AG08396 (cell line): ENCODE measurements around the gene COPB2.
"Not testable (repeated sequence)": the region's sequence is repeated elsewhere in the genome, so short reads cannot be mapped to it uniquely, and the experiment has no call there.

ENCODE experiments used
- DNase-seq: peaks from one replicate; pipeline ENCODE4 v3.0.0; 2012; ENCODE audit warnings: low spot score, mixed read lengths

The COPB2 gene

DNA sequence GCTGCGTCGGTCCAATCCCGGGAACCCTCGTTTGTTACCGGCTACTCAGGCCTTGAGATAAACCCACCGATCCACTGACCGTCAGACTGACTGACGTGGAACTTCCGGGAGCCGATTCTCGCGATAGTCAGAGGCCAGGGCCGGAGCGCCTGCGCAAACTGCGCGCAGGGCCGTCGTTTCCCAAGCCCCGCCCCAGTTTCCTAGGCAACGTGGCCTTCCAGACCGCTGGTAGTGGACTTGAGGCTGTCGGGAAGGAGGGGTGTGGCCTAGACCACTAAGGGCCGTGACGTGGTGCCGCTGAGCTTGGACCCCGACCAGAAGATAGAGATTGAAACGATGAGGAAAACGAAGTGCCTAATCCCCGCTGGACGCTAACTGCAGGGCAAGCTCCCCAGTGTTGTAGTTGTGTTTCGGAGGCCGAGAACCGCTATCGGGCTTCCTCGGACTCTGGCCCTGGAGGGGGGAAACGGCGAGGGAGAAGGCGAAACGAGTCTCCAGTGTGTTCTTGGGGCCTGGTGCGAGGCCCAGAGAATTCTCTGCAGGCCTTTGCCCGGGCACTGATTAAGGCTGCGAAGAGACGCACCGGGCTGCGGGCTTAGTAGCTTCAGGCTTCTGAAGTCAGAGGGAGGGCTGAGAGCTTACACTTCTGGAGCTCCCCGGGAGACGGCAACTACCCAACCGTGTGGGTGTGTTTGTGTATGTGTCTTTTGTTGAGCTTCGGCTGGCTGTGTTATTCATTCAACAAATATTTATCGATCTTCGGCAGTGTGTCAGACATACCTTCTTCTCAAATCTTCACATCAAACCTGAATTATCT is at the start of gene COPB2:
Gene COPB2, minus strand, starts transcription at position 96 of the 817 bp plus-strand sequence. CDS start 97 bp downstream, outside the sequence.
- DNase-seq: peak; percentile 97

GRCh38 chr3:139434764-139435307 is 45.4 kb upstream of the COPB2 start:
- DNase-seq: no peak

GRCh38 chr3:139434228-139434627 is 44.8 kb upstream of the COPB2 start:
- no peak for DNase-seq

DNA sequence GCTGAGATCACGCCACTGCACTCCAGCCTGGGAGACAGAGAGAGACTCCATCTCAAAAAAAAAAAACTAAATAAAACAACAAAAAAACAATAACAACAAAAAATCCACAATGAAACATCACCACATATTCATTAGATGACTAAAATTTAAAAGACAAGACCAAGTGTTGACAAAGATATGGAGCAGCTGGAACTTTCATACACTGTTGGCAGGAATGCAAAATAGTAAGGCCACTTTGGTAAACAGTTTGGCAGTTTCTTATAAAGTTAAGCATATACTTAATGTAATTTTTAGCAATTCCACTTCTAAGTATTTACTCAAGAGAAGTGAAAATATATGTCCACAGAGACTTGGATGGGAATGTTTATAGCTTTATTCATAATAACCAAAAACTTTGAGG is 43.6 kb upstream of the COPB2 start:
- no peak for DNase-seq

DNA sequence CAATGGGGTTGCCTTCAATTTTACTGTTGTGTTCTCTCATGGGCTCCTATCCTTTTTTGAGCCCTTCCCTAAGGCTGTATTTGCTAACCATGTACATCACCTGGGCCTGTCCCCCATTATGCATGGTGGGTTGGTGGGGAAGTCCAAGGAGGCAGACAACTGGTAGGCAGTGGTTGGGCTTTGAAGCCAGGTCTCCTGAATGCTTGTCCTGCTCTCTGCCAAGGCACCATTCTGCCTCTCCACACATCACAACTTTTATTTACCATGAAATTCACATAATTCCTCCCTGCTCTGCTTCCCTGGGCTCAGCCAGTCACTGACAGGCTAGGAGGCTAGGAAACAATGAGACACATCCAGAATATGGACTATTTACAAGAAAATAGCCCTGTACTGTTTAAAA is 41.0 kb upstream of the COPB2 start:
- no peak for DNase-seq

DNA sequence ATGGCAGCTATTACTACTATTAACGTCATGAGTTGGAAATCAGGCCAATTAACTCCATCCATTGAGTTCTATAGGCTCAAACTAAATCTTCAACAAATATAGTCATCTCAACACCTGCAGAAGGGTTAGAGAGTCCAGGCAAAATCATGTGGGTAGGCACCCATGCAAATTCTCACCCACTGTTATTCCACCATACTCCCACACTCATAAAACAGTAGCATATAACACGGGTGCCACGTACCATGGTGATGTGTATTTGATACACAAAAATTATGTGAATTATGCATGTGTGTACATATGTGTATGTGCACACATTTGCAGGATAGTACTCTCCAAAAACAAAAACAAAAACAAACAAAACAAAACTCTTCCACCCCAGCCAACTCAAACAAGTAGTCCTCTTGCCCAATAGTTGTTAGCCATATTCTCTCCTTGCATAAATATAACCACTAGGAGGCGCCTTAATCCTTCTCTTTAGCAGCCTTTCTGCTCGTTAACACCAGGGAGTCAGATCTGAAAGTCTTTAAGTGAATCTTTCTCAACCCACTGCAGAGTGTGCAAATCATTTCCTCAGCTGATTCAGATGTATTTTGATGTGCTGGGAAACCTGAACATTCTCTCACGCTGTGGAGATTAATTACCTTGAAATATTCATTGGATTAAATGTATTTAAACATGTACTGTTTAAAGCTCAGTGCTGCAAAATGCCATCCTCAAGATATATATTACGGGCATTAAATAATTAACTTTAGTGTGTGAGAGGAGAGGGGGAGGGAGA is 38.0 kb upstream of the COPB2 start:
- DNase-seq: peak; percentile 67

DNA sequence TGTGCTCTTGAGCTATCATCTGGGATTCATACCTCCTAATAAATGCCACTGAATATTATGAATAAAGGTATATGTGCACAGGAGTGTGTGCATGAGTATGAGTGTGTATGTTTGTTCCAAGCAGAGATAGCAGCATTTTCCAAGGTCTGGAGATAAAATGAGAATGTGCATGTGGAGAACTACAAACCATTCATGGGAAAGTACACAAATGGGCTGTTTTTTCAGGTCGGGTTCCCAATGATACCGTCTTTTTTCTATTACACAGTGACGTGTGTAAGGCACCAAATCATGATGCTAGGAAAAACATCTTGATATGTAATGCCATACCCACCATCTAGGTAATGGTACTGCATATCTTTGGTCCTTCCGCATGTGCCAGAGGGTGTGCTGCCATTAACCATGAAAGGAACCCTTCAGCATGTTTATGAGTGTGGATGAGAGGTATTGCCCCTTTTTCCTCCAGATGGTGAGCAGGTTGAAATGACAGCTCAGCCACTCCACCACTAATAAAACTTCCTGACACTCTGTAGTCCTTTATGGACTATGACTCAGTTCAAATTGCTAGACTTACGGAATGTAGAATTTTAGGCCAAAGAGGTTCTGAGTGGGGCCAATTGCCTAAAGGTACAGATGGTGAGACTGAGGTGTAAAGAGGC is 36.4 kb upstream of the COPB2 start:
- no peak for DNase-seq

- no peak for DNase-seq
Observed at GRCh38 chr3:139423232-139423631, 33.8 kb upstream of the COPB2 start.

GRCh38 chr3:139421460-139421859 is 32.0 kb upstream of the COPB2 start:
- DNase-seq: no peak

DNA sequence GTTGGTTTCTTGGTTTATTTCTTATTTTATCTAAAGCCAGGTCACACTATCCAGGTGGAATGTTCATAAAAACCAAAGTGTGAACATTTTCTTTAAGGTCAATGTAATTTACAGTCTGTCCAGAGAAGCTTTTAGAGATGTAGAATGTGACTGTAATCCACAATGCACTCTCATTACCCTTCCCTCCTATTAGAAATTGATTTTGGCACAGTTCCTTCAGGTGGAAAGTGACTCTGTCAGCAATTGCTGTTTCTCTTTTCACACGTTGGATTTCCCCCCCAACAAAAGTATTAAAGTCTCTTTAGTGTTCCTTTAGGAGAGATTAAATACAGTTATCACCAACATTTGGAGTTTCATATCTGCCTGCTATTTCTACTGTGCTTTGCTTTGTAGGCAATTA is 31.6 kb upstream of the COPB2 start:
- no peak for DNase-seq

GRCh38 chr3:139418144-139418543 is 28.7 kb upstream of the COPB2 start:
- no peak for DNase-seq

DNA sequence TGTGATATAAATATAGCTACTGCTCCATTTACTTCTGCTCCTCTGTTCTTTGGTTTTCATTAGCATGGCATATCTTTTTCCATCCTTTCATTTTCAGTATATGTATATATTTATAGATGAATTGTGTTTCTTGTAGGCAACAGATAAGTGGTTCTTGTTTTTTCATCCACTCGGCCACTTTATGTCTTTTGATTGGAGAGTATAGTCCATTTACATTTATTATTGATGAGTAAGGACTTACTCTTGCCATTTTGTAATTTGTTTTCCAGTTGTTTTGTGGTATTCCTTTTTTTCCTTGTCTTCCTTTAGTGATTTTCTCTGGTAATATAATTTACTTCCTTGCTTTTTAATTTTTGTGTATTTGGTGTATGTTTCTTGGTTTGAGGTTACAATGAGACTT is 26.8 kb upstream of the COPB2 start:
- no peak for DNase-seq

DNA sequence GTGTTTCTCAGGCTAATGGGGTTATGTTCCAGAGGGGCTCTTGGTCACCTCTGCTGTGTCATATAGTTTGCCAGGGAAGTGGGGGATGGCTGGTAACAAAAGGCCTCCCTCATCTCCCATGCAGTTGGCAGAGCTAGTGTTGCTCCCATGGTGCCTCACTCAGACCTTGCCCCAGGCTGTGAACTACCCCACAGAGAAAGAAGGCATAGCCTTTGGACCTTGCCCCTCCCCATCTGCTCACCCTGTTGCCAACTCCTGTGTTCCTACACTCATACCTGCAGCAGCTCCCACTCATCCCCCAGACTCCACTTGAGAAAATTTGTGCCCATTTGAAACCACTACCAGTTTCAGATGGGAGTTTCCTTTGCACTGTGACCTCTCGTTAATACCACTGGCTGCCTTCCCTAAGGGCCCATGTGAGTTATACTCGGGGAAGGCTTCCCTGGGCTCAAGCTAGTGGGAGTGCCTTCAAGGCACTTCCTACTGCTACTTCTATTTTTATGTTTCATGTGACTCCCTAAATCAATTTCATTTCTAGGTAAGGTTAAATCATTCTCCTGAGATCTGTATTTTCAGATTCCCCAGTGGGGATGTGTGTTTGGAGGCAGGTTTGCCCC is 25.3 kb upstream of the COPB2 start:
- no peak for DNase-seq

DNA sequence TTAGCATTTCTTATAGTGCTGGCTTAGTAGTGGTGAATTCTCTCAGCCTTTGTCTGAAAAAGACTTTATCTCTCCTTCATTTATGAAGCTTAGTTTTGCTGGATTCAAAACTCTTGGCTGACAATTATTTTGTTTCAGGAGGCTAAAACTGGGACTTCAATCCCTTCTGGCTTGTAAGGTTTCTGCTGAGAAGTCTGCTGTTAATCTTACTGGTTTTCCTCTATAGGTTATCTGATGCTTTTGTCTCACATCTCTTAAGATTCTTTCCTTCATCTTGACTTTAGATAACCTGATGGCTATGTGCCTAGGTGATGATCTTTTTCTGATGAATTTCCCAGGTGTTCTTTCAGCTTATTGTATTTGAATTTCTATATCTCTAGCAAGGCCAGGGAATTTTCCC is 23.4 kb upstream of the COPB2 start:
- DNase-seq: not testable (repeated sequence)

- DNase-seq: not testable (repeated sequence)
Observed at GRCh38 chr3:139401155-139401554, 11.7 kb upstream of the COPB2 start.

GRCh38 chr3:139396707-139397106 is 7.3 kb upstream of the COPB2 start:
- no peak for DNase-seq

DNA sequence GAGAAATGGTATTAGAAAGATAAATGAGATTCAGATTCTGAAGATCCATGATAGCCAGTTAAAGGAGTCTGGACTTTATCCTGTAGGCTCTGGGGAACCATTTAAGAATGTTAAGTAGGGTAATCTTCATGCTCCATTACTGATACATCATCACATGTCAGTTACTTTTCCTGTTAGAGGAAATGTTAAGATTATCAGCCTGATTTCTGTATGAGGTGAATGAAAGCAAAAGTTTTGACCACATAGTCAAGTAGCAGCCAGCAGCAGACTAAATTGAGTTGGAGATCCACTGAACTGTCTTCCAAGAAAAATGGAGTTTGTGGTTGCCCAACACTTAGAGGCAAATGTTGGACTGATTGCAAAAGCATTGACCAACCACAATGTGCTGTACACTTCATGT is 4.7 kb upstream of the COPB2 start:
- DNase-seq: no peak

- no peak for DNase-seq
Observed at GRCh38 chr3:139388821-139389551, 461 bp downstream of the COPB2 start.

GRCh38 chr3:139388077-139388476 is 1.4 kb downstream of the COPB2 start:
- no peak for DNase-seq

GRCh38 chr3:139382291-139382690 is 7.2 kb downstream of the COPB2 start:
- DNase-seq: not testable (repeated sequence)

- DNase-seq: no peak
Observed at GRCh38 chr3:139380575-139380974, 8.9 kb downstream of the COPB2 start.
